Stimulated activated CD4-positive, alpha-beta T cell treated with anti-CD3 and anti-CD28 coated beads, Interleukin-4, amount 100 ng/mL, for 48 hours (primary cell): Measurements from ENCODE around the gene IZUMO3.
"Not testable (repeated sequence)": the region's sequence is repeated elsewhere in the genome, so short reads cannot be mapped to it uniquely, and the experiment has no call there.

ENCODE experiments used
- DNase-seq, 2 donors: peaks; one replicate each; pipeline ENCODE4 v3.0.0-alpha.2; 2020; ENCODE audit warnings: low read depth in 2 of 2

Gene IZUMO3, protein sequence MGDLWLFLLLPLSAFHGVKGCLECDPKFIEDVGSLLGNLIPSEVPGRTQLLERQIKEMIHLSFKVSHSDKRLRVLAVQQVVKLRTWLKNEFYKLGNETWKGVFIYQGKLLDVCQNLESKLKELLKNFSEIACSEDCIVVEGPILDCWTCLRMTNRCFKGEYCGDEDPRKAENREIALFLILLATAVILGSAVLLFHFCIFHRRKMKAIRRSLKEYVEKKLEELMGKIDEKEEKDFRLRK

DNA sequence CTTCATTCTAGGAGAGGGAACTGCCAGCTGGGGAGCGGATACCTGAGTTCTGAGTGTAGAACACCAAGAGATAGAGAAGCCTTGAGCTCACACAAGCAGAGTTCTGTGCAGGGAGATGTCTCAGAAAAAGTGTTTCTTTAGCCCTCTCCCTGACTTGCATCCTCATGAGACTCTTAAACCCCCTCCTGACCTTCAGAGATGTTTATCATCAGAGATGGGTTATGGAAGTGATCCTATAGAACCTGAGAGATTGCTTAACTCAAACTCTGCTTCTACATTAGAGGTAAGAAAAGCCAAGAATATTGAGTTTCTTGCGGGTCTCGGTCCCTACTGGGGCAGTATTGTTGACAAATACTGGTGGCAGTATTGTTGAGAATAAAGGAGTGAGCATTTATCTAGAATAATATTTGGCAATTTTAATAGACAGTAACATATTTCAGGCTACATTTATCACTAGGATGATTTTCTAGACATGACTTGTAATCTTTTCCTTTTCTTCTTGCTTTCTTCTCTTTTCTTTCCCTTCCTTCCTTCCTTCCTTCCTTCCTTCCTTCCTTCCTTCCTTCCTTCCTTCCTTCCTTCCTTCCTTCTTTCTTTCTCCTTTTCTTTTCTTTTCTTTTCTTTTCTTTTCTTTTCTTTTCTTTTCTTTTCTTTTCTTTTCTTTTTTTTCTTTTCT lies at the start of gene IZUMO3:
TSS of gene IZUMO3 (minus strand) at position 51 of the 676 bp plus-strand sequence. CDS start 248 bp downstream, outside the sequence.
- no peak for DNase-seq

DNA sequence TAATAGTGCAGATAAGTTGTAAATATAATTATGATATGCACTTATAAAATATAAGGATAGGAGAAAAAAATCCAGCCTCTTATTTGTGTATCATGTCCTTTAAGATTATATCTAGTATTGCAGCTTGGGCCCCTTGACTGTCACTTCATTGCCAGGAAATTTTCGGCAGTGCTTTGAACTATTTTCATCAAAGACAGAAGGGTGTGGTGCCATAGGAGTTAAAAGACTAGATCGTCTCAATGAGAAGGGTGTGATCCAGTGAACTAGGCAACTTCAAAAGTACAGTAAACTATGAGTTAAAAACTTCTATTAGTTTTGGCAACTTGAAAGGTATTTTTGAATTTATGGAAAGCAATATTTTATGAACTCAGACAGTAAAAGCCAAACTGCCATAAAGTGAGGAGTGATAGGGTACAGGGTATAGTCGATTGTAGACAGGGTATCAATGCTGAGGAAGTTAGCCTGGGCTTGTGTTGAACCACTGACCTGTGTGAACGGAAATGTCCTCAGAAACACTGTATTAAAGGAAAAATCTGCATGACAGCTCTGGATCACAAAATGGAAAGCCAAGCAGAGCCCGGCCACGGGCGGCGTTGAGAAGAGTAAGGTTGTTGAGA lies 48.6 kb upstream of the IZUMO3 start:
- DNase-seq, result no peak

DNA sequence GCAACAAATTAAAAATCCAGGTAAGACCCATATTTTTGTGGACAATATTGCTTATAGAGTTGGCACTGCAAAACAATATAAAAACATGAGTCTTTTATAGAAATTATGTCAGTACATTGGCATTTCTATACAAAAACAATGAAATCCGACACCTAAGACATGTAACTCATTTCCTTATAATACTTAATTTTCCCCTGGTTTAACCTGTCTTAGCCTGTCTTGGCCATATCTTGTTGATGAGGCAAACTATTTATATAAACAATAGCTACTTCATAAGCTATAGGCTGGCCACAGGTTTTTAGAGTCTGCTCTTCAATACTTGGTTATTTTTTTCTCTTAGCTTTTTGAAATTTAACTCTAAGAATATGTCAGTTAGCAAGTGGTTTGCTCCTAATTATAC lies 44.7 kb upstream of the IZUMO3 start:
- no peak for DNase-seq

DNA sequence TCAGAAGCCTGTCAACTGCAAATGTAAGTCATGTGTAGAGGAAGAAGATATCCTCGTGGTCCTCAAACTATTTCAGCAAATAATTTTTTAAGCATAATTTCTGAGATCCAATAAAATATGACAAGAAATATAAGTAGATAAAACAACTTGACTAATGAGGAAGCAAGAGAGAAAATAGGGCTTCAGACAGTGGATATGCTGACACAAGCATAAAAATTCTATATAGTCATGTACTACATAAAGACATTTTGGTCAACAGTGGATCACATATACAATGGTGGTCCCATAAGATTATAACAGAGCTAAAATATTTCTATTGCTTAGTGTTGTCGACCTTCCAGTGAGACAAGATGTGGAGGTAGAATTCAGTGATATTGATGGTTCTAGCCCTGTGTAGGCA lies 42.2 kb upstream of the IZUMO3 start:
- DNase-seq, result no peak

DNA sequence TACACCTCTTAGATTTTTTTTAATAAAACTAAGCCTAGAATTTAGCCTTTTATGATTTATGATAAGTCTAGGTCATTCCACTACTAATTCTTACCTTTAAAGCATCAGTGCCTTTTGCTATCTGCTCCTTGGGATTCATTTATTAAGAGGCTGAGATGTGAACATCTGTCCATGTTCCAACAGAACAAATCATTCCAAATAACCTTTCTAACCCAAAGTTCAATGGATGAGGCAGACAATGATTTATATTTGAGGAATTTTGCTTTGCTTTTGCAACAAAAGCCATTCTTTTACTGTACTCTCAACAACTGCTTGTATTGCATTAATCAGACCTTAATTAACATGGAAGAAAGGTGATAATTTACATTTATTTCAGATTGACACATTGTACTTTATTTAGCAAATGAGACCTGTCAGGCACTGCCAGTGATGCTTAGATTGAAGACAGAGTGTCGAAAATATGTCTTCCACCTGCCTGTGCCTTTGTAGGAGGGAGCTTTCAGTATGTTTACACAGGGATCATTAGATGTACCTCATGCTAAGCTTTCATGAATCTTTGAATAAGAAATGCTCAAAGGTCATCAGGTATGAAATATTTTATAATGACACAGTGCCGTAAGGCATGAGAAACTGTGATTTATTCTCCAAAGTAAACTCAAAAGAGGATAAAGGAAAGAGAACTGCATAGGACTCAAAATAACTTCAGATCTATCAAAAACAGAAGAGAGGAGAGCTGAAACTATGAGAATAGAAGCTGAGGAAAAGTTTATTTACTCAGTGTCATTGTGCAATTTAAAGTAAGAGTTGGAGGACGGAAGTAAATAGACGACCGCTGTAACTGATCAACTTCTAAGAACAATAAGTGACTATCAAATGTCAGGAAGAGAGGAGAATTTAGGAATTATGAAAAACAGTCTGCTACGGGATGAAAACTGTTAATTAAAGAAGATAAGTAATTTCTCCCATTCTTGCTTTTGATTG lies 36.7 kb upstream of the IZUMO3 start:
- no peak for DNase-seq

DNA sequence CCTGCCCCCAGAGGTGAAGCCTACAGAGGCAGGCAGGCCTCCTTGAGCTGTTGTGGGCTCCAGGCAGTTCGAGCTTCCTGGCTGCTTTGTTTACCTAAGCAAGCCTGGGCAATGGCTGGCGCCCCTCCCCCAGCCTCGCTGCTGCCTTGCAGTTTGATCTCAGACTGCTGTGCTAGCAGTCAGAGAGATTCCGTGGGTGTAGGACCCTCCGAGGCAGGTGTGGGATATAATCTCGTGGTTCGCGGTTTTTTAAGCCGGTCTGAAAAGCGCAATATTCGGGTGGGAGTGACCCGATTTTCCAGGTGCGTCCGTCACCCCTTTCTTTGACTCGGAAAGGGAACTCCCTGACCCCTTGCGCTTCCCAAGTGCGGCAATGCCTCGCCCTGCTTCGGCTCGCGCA lies 34.3 kb upstream of the IZUMO3 start:
- not testable (repeated sequence) for DNase-seq

DNA sequence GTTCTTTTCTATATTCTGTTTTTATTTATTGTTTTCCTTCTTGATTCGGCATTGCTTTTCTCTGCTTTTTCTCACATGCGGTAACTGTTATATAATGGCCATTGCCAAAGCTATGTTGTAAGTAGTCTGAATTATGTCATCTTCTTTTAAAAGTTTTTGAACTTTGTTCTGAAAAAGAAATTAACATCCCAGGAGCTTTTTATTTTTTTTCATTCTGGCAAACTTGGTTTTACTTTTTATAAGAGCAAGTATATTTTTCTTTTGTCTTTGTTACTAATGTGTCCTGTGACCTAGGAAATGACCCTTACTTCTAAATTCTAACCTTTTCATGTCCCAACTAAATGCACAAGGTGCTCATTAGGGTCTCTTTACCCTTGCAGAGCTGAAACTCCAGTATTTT lies 26.7 kb upstream of the IZUMO3 start:
- DNase-seq, result no peak

DNA sequence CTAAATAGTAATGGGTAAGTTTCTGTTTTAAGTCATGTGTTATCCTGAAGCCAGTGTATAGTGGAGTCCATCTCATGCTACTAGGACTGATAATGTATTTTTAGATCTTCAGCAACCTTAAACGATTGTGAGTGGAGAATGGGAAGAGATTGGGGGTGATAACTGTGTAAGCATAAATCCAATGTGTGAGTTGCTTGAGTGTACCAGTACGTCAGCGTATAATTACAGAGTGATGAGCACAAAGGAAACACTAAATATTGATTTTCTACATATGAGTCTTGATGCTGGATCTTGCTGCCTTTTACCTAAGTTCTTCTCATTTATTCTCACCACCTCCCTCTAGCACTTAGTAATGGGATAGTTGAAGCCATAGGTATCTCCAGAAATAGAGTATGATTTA lies 16.3 kb upstream of the IZUMO3 start:
- DNase-seq, result no peak

DNA sequence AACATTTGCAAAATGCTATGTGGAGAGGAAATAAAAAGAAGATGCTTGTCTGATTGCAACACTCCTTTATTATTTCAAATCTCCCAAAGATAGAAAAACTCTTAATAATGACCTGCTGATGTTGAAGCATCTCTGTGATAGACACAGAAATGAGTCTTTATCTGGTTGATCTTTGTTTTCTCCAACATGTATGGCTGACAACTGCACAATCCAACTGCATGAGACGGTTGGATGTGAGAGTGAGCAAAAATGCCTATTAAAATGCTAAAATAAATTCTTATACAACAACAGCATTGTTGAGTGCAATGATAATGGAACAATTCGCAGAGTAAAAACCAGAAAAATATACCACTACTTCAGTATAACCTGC lies 7.5 kb upstream of the IZUMO3 start:
- DNase-seq, result no peak

DNA sequence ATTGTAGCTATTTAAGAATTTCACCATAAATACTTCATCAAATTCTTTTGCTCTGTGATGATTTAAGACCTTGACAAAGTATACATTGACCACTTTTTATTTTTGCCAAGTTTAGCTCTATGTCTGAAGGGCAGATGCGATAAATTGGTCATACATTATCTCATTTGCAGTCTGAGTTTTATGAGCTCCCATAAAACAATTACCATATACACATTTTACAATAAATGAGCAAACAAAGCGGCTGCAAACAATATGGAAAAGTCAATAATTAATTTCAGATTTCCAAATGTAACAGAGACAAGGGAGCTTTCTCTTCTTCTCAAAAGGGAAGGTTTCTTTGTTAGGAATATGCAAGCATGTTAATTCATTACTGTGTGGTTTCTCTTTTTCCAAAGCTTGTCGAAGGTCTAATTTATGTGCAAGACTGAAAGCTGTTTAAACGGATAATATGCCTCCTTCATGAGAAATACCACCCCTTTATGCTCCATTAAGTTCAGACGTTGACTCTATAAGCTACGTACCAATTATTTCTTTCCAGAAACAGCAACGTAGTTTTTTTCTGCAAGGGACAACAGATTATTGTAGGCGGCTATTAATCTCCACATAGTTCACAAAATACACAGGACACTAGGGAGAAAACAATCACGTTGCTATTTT lies 7.0 kb upstream of the IZUMO3 start:
- DNase-seq, result no peak

DNA sequence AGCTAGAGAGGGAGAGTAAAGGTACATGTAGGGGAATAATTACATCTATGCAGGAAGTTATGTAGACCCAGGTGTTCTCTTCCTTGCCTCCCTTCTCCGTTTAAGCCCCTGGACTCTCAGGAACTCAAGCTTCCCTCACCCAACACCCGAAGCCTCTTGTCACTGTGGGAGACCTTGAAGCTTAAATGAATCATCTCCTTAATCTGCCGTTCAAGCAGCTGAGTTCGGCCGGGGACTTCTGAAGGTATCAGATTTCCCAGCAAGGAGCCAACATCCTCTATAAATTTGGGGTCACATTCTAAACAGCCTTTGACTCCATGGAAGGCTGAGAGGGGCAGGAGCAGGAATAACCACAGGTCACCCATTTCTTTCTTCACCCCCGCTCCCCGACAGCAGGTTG lies 412 bp downstream of the IZUMO3 start:
- DNase-seq, result no peak

DNA sequence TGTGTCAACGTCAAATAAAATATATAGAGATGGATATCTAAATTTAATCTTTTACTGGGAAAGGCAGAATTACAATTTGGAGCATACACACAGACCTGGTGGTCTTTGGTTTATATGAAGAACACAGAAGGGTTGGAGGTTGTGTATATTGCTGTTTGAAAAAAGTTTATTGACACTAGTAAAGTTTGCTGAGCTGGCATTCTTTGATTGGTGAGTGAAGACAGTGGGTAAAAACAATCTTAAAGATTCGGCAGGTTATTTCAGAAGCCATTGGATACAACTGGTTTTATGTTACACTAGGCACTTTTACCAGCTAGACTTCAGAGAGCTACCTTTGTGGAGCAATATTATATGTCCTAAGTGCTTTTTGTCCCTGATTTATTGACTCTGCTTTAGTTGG lies 27.2 kb downstream of the IZUMO3 start:
- DNase-seq, result no peak

DNA sequence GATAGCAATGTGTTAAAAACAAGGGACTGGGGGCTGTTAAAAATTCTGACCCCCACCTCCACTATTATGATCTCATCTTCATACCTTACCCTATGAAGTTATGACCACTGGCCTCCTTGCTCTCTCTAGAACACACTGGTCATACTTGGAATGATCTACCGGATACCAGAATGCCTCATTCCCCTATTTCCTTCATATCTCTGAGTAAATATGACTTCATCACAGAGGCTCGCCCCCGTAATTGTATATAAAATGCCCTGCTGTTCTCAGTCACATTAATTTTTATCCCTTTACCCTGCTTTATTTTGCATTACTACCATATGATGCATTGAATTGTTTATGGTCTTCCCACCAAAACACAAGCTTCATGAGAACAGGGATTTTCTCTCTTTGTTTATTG lies 29.2 kb downstream of the IZUMO3 start:
- DNase-seq, result no peak

DNA sequence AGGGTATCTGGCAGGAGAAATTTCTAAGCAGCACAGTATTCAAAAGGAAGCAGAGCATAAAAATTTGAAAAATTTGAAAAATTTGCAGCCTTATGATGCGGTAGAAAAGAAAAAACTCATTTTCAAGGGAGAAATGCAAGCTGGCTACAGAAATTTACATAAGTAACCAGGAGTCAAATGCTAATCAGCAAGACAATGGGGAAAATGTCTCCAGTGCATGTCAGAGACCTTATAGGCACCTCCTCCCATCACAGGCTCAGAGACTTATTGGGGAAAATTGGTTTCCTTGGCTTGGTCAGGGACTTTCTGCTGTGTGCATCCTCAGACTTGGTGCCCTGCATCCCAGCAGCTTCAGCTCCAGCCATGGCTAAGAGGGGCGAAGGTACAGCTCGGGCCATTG lies 35.8 kb downstream of the IZUMO3 start:
- DNase-seq, result no peak

DNA sequence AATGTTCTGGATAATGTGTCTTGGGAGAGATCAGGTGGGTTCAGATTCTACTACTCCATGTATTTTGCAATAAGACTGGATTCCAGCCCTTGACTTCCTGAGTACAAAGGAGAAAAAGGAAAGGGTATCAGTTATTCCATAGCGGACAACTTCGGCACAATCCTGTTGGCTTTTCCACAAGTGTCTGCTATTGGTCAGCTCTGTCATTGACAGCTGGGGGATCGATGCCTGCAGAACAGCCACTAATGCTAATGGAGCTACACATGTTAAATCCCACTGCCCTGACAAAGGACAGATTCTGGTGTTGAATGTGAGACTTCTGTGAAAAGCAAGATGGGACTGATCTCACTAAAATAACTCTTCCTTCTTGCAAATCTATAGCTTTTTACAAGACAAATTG lies 41.2 kb downstream of the IZUMO3 start:
- DNase-seq, result no peak

DNA sequence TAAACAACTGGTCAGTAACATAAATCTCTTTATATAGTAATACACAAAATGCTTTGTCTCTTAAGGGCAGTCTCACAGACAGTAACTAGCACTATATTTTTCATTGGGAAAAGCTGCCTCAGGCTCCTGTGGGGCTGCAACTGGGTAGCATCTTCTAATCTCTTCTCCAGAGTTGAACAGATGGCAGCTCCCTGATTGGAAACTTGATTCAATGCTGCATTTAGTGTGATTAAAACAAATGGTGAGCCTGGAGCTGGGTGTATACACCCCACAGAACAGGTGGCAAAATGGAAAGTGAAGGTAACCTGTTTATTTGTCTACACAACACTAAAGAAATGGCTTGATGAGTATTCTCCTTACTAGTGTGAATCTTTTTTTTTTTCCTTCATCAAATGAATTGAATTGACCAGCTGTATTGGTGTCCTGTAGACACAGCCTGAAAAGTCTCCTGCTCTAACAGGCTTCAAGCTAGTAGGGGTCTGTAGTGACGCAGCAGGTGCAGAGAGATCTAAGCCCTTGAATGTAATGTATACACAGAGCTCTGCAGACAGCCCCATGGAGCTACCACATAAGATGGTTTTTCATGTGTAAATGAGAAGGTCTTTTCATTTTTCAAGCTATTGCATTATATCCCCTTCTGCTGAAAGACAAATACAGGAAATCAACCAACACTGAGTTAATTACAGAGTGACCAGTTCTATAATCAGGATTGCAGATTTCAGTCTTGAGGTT lies 43.3 kb downstream of the IZUMO3 start:
- no peak for DNase-seq

DNA sequence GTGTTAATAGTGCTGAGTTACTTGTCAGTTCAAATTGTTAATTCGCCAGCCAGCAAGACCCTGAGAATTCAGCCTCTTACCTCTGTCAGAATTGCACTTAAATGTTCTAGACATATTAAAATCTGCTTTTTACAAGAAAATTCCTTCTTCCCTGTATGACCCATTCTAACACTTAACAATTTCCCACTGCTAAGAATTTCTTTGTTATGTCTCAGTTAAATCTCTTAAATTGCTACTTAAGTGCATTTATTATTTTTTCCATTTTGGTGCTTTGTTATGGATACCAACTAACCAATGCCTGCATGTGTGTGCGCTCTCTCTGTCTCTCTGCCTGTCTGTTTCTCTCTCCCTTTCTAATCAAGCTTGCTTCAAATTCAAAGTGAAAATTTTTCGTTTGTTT lies 44.9 kb downstream of the IZUMO3 start:
- no peak for DNase-seq

DNA sequence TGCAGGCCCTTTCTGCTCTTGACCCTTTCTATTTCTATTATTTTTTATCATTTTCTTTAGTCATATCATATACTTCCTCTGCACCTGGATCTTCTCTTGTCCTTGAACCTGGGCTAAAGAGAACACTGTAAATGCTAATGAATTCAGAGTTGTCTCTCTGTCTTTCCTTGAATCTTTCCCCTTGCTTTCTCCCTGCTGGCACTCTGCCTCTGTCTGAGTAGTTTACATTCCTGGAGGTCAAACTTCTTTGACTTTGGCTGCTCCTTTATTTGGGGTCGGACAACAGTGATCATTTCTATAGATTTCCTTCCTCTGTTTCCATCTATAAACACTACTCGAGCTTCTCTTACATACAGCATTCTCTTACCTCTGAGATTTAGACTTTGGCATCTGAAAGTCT lies 47.1 kb downstream of the IZUMO3 start:
- no peak for DNase-seq

DNA sequence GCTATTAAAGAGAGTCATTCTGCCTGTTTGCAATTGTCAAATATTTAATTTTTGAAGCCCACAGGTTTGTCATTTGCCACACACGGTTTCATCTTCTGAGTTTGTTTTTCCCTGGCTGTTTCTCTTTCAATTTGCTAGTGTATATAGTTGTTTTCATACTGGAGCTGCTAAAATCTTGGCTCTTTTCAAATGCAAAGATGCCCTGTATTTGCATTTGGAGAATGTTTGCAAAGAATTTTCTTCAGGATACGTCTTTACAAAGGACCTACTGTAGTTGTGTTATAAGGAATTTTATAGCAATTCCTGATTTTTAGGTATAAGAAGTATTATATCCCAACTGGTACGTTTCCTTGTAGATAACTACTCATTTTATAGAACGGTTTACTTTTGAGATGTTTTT lies 48.0 kb downstream of the IZUMO3 start:
- no peak for DNase-seq
